Measurements from ENCODE around the gene GLCCI1.
"Not testable (repeated sequence)": the region's sequence is repeated elsewhere in the genome, so short reads cannot be mapped to it uniquely, and the experiment has no call there.

GLCCI1 gene

DNA sequence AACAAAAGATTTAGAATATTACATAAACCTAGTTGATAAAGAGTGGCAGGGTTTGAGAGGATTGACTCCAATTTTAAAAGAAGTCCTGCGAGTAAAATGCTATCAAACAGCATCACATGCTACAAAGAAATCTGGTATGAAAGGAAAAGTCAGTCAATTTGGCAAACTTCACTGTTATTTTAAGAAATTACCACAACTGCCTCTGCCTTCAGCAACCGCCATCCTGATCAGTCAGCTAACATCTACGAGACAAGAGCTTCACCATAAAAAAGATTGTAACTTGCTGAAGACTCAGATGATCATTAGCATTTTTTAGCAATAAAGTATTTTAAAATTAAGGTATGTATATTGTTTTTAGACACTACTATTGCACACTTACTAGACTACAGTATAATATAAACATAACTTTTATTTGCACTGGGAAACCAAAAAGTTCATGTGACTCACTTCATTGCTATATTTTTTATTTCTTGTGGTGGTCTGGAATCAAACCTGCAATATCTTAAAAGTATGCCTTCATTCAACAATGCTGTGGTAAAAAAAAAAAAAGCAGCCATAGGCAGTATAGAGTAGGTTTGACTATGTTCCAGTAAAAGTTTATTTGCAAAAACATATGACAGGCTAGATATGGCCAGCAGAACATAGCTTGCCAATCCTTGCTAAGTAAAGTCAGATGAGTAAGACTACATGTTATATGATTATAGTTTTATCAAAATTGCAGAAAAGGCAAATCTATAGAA is 74.4 kb downstream of the GLCCI1 start:
- in situ Hi-C loops (cut with MboI; ENCODE audit: low sequenced_read_pairs) = no loop called here

DNA sequence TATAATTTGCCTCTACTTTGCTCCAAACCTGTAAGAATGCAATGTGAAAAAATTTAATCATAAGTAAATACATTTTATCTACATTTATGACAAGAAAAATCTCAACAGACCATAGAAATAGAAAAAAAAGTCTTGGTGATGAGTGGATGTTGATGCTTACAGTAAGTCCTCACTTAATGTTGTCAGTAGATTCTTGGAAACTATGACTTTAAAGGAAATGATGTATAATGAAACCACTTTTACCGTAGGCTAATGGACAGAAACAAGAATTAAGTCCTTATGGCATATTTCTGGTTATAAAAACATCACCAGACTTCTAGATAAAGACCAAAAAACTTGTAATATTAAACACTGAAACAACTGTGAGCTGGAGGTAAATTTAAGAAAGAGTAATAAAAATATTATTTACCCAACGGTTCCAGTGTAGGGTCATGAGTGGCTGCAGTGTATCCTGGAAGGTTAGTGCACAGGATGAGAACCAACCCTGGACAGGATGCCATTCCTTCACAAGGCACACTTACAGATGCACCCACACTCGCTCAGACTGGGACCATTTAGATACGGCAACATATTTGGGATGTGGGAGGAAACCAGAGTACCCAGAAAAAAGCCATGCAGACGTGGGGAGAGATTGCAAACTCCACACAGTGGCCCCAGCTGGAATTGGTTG is 76.3 kb downstream of the GLCCI1 start:
- in situ Hi-C loops (cut with MboI; ENCODE audit: low sequenced_read_pairs) = no loop called here

DNA sequence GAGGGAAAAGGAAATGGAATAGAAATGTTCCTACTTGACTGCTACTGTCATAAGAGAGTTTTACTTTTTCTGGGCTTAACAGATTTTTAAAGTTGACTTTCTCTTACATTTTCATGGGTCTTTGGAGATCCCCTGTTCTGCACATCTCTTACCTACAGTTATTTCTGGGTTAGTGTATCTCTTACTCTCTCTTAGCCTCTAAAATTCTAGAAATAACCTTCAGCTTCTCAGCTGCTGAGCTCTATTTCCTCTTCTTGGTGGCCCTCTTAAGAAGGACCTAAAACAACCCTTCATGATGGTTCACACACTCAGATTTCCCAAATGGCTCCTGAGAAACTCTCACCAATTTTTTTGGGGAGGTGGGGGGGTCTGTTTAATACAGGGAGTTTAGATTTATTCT is 79.5 kb downstream of the GLCCI1 start:
- in situ Hi-C loops (cut with MboI; ENCODE audit: low sequenced_read_pairs) = not testable (repeated sequence)

DNA sequence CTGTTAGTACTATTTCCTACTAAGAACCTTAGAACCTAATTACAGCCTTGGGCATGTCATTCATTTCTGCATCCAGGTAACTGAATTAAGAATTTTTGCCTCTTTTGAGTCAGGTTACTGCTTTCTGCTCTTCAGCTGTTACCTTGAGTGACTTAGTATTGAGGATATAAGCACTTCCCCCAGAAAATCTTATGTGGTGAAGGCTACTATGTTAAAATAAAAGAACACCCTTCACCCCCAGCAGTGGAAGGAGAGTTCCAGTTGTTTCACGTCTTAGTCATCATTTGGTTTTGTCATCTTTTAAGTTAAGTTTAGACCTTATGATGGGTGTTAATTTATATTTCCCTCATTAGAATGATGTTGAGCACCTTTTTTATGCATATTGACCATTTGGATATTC is 82.8 kb downstream of the GLCCI1 start:
- in situ Hi-C loops (cut with MboI; ENCODE audit: low sequenced_read_pairs) = no loop called here

DNA sequence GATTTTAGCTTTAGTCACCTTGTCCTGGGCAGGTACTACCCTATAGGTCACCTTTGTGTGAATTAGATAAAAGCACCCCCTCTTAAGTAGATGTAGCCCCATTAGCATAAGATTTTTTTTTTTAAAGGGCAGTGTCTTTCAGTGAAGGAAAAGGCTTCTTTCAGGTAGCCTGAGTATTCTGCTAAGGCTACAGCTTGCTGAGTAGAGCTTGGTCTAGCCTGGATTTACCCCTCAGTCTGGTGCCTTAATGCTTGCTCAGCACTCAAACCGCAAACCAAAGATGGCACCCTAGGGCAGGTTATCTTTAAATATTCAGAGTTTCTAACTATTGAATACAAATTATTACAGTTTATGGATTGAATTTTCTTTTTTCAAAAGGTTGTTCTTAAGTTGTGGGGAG is 83.4 kb downstream of the GLCCI1 start:
- in situ Hi-C loops (cut with MboI; ENCODE audit: low sequenced_read_pairs) = no loop called here

DNA sequence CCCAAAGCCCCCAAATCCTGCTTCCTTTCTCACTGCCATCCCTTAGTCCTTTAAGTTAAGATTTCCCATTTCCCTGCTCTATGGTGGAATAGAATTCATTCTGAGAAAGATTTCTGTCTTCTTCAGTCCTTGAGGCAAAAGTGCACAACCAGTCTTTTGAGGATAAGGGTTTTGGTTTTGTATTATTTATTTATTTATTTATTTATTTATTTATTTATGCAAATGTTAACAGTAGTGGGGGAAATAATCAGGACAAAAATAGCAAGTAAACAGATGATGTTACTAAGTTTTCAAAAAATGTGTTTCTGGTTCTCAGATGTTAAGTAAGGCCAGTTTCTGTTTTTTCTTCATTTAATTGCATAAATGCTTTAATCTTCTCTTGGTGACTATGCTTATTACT is 84.2 kb downstream of the GLCCI1 start:
- in situ Hi-C loops (cut with MboI; ENCODE audit: low sequenced_read_pairs) = no loop called here

DNA sequence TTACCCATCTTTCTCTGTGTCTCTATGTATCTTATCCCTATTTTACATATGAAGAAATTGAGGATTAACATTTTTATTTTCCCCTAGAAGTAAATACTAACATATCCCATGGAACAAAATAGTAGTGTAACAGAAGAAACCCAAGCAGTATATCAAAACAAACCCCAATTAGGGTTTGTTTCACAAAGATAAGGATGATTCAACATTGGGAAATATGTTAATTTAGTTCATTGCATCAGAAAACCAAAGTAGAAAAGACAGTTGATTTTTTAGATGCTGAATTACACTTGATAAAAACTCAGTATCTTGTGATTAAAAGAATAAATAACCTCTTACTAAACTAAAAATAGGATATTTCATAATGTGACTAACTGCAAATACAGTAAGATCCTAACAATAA is 87.8 kb downstream of the GLCCI1 start:
- in situ Hi-C loops (cut with MboI; ENCODE audit: low sequenced_read_pairs) = no loop called here

DNA sequence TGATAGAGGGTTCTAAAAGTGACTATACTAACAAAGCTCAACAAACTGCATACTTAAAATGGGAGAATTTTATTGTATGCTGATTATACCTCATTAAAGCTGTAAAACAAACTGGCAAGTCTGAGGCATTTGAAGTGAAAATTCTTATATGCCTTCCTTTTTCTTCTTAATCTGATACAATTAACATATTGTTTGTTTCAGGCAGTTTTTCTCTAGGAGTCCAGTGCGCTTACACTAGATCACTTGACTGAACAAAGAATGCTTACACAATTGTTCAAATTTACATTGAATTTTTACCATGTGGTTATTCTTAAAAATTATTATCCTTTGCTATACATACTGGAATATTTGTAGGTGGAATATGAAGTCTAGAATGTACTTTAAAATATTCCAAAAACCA is 89.0 kb downstream of the GLCCI1 start:
- in situ Hi-C loops (cut with MboI; ENCODE audit: low sequenced_read_pairs) = no loop called here

DNA sequence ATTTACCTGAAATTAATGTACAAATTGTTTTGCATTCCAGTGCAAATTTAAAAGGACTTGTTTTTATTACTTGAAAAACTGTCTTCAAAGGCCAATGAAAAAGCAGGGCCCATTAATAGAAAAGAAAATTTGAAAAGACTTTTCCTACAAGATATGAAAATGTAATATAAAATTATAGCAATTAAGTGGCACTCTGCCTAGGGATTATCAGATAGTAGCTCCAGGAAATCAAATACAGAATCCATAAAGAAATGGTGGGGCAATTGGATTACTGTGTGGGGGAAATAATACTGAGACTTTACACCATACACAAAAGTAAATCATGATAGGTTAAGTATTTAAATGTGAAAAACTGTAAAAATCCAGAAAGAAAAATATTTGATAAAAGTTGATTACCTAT is 89.7 kb downstream of the GLCCI1 start:
- in situ Hi-C loops (cut with MboI; ENCODE audit: low sequenced_read_pairs) = no loop called here

DNA sequence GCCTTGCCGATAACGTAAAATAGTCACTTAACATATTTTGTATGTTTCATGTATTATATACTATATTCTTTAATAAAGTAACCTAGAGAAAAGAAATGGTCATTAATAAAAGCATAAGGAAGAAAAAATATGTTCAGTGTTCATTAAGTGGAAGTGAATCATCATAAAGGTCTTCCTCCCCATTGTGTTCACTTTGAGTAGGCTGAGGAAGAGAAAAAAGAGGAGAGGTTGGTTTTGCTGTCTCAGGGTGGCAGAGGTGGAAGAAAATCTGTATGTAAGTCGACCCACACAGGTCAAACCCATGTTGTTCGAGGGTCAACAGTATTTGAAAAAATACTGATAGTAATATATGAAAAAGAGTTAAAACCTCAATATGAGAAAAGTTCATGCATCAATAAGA is 90.3 kb downstream of the GLCCI1 start:
- in situ Hi-C loops (cut with MboI; ENCODE audit: low sequenced_read_pairs) = no loop called here

DNA sequence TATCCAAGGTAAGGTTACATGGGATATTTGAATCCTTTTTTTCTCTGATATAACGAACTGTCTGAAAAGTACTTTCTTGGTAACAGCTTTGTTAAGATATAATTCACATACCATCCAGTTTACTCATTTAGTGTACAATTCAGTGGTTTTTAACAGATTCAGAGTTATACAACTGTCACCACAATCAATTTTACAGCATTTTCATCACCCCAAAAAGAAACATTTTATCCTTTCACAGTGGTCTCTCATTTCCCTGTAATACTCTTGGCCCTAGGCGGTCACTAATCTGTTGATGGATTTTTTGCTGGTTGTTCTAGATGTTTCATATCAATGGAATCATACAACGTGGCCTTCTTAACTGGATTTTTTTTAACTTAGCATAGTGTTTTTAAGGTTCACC is 91.6 kb downstream of the GLCCI1 start:
- in situ Hi-C loops (cut with MboI; ENCODE audit: low sequenced_read_pairs) = no loop called here

DNA sequence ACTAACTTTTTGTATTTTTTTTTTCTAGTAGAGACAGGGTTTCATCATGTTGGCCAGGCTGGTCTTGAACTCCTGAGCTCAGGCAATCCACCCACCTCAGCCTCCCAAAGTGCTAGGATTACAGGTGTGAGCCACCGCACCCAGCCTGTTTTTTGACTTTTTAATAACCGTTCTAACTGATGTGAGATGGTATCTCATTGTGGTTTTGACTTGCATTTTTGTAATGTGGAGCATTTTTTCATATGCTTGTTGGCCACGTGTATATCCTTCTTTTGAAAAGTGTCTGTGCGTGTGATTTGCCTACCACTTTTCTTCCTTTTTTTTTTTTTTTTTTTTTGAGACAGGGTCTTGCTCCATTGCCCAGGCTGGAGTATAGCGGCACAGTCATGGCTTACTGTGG is 94.7 kb downstream of the GLCCI1 start:
- in situ Hi-C loops (cut with MboI; ENCODE audit: low sequenced_read_pairs) = not testable (repeated sequence)

DNA sequence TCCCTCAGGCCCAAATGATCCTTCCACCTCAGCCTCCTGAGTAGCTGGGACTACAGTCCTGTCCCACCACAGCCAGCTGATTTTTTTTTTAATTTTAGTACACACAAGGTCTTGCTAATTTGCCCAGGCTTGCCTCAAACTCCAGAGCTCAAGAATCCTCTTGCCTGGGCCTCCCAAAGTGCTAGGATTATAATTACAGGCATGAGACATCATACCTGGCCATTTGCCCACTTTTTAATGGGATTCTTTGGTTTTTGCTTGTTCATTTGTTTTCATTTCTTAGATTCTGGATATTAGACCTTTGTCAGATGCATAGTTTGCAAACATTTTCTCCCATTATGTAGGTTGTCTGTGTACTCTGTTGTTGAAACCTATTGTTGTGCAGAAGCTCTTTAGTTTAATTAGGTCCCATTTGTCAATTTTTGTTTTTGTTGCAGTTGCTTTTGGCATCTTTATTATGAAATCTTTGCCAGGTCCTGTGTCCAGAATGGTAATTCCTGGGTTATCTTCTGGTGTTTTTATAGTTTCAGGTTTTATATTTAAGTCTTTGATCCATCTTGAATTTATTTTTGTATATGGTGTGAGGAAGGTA is 95.2 kb downstream of the GLCCI1 start:
- in situ Hi-C loops (cut with MboI; ENCODE audit: low sequenced_read_pairs) = no loop called here

DNA sequence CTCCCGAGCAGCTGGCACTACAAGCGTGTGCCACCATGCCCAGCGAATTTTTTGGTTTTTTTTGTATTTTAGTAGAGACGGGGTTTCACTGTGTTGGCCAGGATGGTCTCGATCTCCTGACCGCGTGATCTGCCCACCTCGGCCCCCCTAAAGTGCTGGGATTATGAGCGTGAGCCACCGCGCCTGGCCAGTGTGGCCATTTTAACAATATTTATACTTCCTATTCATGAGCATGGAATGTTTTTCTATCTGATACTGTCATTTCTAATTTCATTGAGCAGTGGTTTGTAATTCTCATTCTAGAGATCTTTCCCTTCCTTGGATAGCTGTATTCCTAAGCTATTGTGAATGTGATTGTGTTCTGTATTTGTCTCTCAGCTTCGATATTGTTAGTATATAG is 96.2 kb downstream of the GLCCI1 start:
- in situ Hi-C loops (cut with MboI; ENCODE audit: low sequenced_read_pairs) = no loop called here

DNA sequence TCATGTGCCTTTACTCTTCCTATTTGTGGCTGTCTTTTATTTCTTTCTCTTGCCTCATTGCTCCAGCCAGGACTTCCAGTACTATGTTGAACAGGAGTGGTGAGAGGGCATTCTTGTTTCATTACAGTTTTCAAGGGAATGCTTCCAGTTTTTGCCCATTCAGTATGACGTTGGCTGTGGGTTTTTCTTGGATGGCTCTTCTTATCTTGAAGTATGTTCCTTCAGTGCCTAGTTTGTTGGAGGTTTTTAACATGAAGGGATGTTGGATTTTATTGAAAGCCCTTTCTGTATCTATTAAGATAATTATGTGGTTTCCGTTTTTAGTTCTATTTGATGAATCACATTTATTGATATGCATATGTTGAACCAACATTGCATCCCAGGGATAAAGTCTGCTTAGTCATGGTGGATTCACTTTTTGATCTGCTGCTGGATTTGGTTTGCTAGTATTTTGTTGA is 96.8 kb downstream of the GLCCI1 start:
- in situ Hi-C loops (cut with MboI; ENCODE audit: low sequenced_read_pairs) = no loop called here

DNA sequence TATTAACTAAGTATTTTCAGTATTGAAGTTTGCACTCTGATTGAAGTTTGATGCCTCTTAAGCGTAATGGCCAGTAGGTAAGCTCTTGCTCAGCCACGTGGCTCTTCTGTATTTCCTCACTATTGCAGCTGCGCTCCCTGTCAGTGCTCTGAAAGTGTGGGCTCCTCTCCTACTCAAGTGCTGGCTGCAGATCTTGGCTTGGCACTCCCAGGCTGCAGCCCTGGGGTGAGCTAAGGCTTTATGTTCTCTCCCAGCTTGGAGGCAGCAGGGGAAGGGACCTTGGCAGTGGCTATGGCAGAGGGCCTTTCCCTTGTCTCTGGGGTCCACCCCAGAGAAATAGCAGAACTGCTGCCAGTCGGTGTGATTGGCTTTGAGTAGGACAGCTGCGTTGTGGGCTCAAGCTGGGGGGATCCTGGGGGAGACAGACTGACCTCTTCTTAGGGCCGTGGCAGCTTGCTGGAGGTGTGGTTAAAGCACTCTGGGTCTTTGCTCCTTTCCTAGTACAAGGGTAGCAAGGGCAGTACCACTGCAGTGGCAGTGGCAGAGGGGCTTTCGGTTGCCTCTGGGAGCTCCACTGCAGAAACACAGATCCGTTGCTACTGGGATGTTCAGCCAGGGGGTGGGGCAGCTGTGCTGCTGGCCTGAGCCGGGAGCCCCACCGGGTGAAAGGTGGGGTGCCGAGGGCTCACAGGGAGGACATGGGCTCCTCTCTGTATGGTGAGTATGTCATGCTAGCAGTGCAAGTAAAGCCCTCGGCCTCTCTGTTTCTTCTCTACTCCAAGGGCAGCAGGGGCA is 100.5 kb downstream of the GLCCI1 start:
- in situ Hi-C loops (cut with MboI; ENCODE audit: low sequenced_read_pairs) = no loop called here

DNA sequence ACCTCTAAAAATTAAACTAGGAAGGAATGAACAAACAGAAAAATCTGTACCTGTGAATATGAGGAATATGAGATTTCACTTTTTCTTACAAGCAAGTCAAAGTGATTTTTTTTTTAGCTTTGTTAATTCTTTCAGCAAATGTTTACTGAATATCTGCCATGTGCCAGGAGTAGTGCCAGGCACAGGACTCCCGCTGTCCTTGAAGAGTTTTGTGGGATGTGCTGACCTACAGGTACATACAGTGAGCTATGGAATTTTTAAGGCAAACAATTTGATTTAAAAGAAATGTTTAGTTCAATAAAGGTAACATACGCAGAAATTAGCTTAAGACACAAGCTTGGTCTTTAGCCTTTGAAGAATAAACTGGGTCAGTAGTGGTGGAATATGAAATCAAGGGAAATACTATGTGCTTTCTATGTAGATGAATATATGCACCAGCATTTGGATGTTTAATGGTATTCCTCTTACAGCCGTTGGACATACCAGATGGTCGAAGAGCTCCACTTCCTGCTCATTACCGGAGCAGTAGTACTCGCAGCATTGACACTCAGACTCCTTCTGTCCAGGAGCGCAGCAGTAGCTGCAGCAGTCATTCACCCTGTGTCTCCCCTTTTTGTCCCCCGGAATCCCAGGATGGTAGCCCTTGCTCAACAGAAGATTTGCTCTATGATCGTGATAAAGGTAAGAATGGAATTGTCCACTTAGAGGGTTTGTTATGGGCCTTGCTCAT is 102.0 kb downstream of the GLCCI1 start:
- in situ Hi-C loops (cut with MboI; ENCODE audit: low sequenced_read_pairs) = no loop called here

DNA sequence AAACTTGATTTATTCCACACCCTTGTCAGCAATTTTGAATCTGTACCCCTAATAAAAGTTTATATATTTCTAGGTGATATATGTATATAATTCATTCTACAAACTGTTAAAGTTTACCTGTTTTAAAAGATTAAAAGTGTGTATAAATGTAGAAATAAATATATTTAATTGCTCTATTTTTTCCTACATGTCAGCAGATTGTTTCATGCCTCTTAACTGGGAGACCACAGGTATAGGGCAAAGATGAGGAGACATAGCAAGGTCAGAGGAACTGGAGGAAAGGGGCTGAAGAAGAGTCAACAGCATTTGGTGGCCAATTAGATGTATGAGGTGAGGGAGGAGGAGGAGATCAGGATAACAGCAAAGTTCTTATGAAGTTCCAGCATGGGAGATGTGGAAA is 109.8 kb downstream of the GLCCI1 start:
- in situ Hi-C loops (cut with MboI; ENCODE audit: low sequenced_read_pairs) = no loop called here

DNA sequence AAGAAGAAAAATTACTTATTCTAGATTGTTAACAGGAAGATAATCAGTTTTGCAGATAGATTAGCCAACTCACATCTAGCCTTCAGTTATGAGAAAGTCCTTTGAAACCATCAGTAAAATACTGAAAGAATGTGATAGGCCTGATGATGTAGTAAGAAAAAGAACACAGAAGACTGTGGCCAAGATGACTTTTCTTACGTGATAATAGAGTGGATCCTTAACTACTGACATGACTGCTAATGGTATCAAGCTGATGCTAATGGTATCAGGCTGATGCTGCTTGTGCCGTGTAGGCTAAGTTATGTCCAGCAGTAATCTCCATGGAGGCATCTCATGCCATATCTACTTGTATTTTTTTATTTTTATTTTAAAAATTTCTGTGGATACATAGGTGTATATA is 114.2 kb downstream of the GLCCI1 start:
- in situ Hi-C loops (cut with MboI; ENCODE audit: low sequenced_read_pairs) = no loop called here

DNA sequence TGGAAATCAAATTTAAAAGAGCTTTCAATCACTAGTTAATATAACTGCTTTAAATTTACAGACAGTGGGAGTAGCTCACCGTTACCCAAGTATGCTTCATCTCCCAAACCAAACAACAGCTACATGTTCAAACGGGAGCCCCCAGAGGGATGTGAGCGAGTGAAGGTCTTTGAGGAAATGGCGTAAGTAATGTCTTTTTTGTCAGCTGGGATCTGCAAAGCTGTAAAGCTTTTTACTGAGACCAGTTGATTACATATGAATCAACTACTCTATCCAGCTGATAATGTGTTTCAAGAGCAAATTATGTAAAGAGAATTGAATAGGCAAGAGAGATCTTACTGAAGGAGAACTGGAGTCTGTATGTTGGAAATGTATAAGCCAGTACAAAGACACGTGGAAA is 116.2 kb downstream of the GLCCI1 start:
- in situ Hi-C loops (cut with MboI; ENCODE audit: low sequenced_read_pairs) = no loop called here

DNA sequence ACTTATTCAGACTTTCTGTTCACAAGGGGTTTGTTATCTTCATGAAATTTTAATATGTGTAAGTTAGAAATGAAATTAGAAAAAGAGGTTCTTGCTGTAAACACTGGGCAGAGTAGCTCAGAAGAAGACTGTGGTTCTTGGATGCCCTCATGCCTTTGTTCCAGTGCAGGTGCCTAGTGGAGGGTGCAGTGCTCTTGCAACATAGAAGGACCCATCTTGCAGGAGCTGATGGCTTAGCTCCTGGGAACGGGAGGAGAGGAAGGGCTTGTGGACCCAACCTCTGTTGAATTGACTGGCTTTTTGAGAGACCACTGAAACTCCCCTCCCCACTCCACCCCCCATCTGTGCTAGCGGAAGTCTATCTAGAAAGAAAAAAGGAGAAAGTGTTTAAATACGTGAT is 116.8 kb downstream of the GLCCI1 start:
- in situ Hi-C loops (cut with MboI; ENCODE audit: low sequenced_read_pairs) = no loop called here

All from hTERT RPE-1 (cell line).